Fibroblast of lung (primary cell): ENCODE measurements around the gene CA4. TPM values are rescaled to one million over a fixed set of nuclear protein-coding genes. Genes with fewer than 3 reads are reported as not detected.

Source experiments
- DNase-seq, 2 donors: peaks; one replicate each; pipeline versions ENCODE4 v3.0.0 to v3.0.0-alpha.2; 2010; ENCODE audit warnings: low read depth in 2 of 2
- H2AFZ ChIP-seq: 2 replicates; pipeline ENCODE4 v1.5.1; 2012; ENCODE audit warnings: low read length, control low read depth, inconsistent platforms
- H3K27ac ChIP-seq: 2 replicates; pipeline ENCODE4 v1.5.1; 2011; ENCODE audit warnings: low read length, control low read depth; ENCODE audit not compliant: insufficient read depth
- H3K27me3 ChIP-seq: 2 replicates; pipeline ENCODE4 v1.5.1; 2011; ENCODE audit warnings: mild to moderate bottlenecking, low read length; ENCODE audit not compliant: control insufficient read depth, insufficient read depth
- H3K36me3 ChIP-seq: 2 replicates; pipeline ENCODE4 v1.5.1; 2011; ENCODE audit warnings: low read length; ENCODE audit not compliant: control insufficient read depth, insufficient read depth
- H3K4me1 ChIP-seq: 2 replicates; pipeline ENCODE4 v1.5.1; 2011; ENCODE audit warnings: low read length; ENCODE audit not compliant: control insufficient read depth, insufficient read depth; ENCODE audit errors: extremely low read depth
- H3K4me2 ChIP-seq: 2 replicates; pipeline ENCODE4 v1.5.1; 2011; ENCODE audit warnings: low read length, control low read depth; ENCODE audit not compliant: insufficient read depth; ENCODE audit errors: extremely low read depth
- H3K4me3 ChIP-seq, 4 experiments: fragments of 200-600 bp in 1 of 4; sonication (generic) in 1 of 4; replicated peaks in 1 of 4; 2 replicates each; pipeline ENCODE4 v1.5.1; 2011 to 2016; ENCODE audit warnings: low read length in 4 of 4, low read depth in 3 of 4, mild to moderate bottlenecking in 3 of 4, control low read depth in 2 of 4, inconsistent platforms in 1 of 4, mixed read lengths in 1 of 4; ENCODE audit not compliant: insufficient read depth in 1 of 4; ENCODE audit errors: control extremely low read depth in 1 of 4
- H3K79me2 ChIP-seq: 2 replicates; pipeline ENCODE4 v1.5.1; 2012; ENCODE audit warnings: mild to moderate bottlenecking, low read length, inconsistent platforms; ENCODE audit not compliant: control insufficient read depth, insufficient read depth
- H3K9ac ChIP-seq: 2 replicates; pipeline ENCODE4 v1.5.1; 2011; ENCODE audit warnings: mild to moderate bottlenecking, low read length, control low read depth; ENCODE audit not compliant: insufficient read depth
- H3K9me3 ChIP-seq: 2 replicates; pipeline ENCODE4 v1.5.1; 2012; ENCODE audit warnings: low read depth, low read length; ENCODE audit not compliant: control insufficient read depth, insufficient read depth
- H4K20me1 ChIP-seq: 2 replicates; pipeline ENCODE4 v1.5.1; 2011; ENCODE audit warnings: low read length; ENCODE audit not compliant: control insufficient read depth, insufficient read depth; ENCODE audit errors: extremely low read depth
- EZH2 ChIP-seq: IDR thresholded peaks from 2 replicates; pipeline ENCODE4 v1.5.1; 2012; ENCODE audit warnings: low read length, control low read depth, mild to moderate bottlenecking; ENCODE audit errors: missing control alignments
- polyA plus RNA-seq, 2 donors: library from polyadenylated mRNA; depleted of rRNA in 1 of 2; stranded (reverse) in 1 of 2; unstranded in 1 of 2; fragments of >200 nt; gene quantifications; 2 replicates each; pipeline ENCODE4 v1.2.1, GENCODE V29; 2011 to 2012; ENCODE audit warnings: missing spikeins in 1 of 2
- total RNA-seq: library from RNA; depleted of rRNA; stranded (reverse); fragments of >200 nt; gene quantifications from 2 replicates; pipeline ENCODE4 v1.2.1, GENCODE V29; 2014
- TF ChIP-seq, protein P1 (sequence below), 2 donors: IDR thresholded peaks in 1 of 2; conservative IDR thresholded peaks in 1 of 2; 1 replicate in 1 of 2; 2 replicates in 1 of 2; pipeline ENCODE4 v1.5.1; 2011 to 2012; ENCODE audit warnings: low read length in 2 of 2, control low read depth in 1 of 2, inconsistent platforms in 1 of 2, low read depth in 1 of 2, mild to moderate bottlenecking in 1 of 2

The CA4 gene
- total and polyA plus RNA-seq, 2 donors (not counting 1 experiment from before 2014, with no cell fraction given), result not detected

DNA sequence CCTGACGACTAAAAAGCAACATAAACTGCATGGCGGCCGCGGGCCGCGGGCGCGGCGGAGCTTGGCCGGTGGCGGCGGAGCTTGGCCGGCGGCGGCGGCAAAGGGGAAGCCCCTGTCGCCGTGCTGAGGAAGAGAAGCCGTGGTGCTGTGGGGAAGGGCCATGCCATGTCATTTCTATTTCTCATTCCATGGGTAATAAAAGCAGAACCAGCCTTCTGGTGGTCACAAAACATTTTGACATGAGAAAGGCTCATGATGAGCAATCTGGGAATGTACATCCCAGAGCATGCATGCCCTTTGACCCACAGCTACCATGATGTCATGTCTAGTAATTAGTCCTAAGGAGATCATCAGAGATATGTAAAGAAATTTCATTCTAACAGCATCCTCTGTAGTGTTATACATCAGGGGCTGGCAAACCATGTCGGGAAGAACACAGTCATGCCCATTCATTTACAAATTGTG lies 47.1 kb upstream of the CA4 start:
- H4K20me1 ChIP-seq, result no peaks in the 10 kb centered on the region
- DNase-seq, result peak; percentile 61 to 76
- H3K27me3 ChIP-seq, result no peaks in the 10 kb centered on the region
- no peaks in the 10 kb centered on the region for H3K9me3 ChIP-seq
- H3K79me2 ChIP-seq, result no peaks in the 10 kb centered on the region
- H3K9ac ChIP-seq, result peak overlapping the region; percentile 20
- peak overlapping the region; percentile 68 for H3K4me2 ChIP-seq
- H3K27ac ChIP-seq, result peak overlapping the region; percentile 54
- H2AFZ ChIP-seq, result peak overlapping the region; percentile 70
- TF ChIP-seq, protein P1, sequence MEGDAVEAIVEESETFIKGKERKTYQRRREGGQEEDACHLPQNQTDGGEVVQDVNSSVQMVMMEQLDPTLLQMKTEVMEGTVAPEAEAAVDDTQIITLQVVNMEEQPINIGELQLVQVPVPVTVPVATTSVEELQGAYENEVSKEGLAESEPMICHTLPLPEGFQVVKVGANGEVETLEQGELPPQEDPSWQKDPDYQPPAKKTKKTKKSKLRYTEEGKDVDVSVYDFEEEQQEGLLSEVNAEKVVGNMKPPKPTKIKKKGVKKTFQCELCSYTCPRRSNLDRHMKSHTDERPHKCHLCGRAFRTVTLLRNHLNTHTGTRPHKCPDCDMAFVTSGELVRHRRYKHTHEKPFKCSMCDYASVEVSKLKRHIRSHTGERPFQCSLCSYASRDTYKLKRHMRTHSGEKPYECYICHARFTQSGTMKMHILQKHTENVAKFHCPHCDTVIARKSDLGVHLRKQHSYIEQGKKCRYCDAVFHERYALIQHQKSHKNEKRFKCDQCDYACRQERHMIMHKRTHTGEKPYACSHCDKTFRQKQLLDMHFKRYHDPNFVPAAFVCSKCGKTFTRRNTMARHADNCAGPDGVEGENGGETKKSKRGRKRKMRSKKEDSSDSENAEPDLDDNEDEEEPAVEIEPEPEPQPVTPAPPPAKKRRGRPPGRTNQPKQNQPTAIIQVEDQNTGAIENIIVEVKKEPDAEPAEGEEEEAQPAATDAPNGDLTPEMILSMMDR (conservative IDR thresholded peaks at IDR 0.05 in 1 of 2, IDR thresholded peaks at IDR 0.05 in 1 of 2; ENCODE audit: low read depth in 1 of 2, low read length in 2 of 2), result no peak
- TF ChIP-seq EZH2, result no peak
- H3K36me3 ChIP-seq, result no peaks in the 10 kb centered on the region
- peak overlapping the region in 2 of 4 experiments; percentile 27 to 32 for H3K4me3 ChIP-seq
- H3K4me1 ChIP-seq, result peaks cover 7% of the 10 kb centered on the region

DNA sequence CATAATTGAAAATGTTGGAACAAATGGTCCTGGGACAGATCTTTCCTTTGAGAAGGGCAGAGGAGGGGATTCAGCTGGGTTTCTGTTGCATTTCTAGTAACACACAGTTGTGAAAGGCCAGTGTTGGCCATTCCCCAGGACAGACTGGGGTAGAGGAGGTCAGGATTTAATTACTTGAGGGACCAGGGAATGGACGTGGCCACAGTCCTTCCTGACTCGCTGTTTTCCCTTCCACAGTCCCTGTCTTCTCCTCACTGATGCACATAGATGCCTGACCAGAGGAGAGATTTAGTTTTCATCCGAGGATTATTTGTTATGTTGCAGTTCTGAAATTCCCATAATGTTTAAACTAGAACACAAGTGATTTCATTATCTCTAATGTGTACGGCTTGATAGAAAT lies 45.8 kb upstream of the CA4 start:
- Histone ChIP-seq H3K79me2 (no peaks in the 10 kb centered on the region), H3K9me3 (no peaks in the 10 kb centered on the region), H3K9ac (no peak overlapping the region), H3K36me3 (no peaks in the 10 kb centered on the region), H3K4me3 (no peak overlapping the region), H3K27ac (no peak overlapping the region), H3K27me3 (no peaks in the 10 kb centered on the region), H2AFZ (no peak overlapping the region), H3K4me2 (no peak overlapping the region), H3K4me1 (peaks cover 7% of the 10 kb centered on the region), H4K20me1 (no peaks in the 10 kb centered on the region)
- TF ChIP-seq, protein P1 (conservative IDR thresholded peaks at IDR 0.05 in 1 of 2, IDR thresholded peaks at IDR 0.05 in 1 of 2; ENCODE audit: low read depth in 1 of 2, low read length in 2 of 2), result no peak
- no peak for TF ChIP-seq EZH2
- no peak for DNase-seq

DNA sequence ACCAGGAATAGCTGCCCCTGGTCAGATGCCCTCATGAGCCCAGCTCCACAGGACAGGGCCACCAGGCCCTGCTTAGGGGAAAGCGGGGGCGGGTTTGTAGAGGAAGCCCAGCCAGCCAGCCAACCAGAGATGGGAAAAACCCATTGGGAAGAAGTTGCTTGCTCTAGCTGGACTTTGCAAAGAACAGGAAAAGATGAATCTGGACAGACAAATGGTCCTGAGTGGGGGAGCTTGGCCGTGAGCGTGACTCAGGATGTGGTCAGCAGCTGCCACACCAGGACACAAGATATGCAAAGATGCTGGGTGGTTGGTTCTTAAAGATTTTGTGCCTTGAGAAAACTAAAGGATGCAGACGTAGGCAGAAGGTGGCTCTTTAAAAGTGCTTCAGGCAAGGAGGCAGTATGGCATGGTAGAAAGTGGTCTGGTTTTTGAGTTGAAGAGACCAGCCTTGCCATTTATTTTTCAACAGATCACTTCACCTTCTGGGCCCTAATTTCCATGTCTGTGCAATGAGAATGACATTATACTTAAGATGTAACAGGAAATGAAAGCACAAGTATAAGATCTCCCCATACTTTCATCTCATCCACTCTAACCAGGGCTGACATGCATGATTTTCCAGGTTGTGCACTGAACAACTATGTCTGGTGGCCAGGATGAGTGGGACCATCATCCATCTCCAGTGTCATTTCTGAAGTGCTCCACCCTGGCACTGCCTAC lies 43.3 kb upstream of the CA4 start:
- Histone ChIP-seq H3K4me3 (no peak overlapping the region), H3K27me3 (no peaks in the 10 kb centered on the region), H3K36me3 (no peaks in the 10 kb centered on the region), H3K27ac (no peak overlapping the region), H3K9me3 (no peaks in the 10 kb centered on the region), H3K4me1 (peaks cover 7% of the 10 kb centered on the region), H3K4me2 (peak overlapping the region; percentile 35), H3K79me2 (no peaks in the 10 kb centered on the region), H2AFZ (no peak overlapping the region), H4K20me1 (no peaks in the 10 kb centered on the region), H3K9ac (no peak overlapping the region)
- peak; percentile 52 to 74 for DNase-seq
- TF ChIP-seq, protein P1 (conservative IDR thresholded peaks at IDR 0.05 in 1 of 2, IDR thresholded peaks at IDR 0.05 in 1 of 2; ENCODE audit: low read depth in 1 of 2, low read length in 2 of 2), result no peak
- no peak for TF ChIP-seq EZH2
